Trophoblast cell (in vitro differentiated cells and primary cell): ENCODE results near the gene FHIT.

Source experiments
- DNase-seq, 2 donors: peaks; one replicate each; pipeline ENCODE4 v3.0.0-alpha.2; 2016
- H2AFZ ChIP-seq: 2 replicates; pipeline ENCODE4 v1.6.1; 2013; ENCODE audit warnings: low read length, moderate library complexity, mild to moderate bottlenecking; ENCODE audit not compliant: insufficient read depth, poor library complexity
- H2AK5ac ChIP-seq: 2 replicates; pipeline ENCODE4 v1.6.1; 2013; ENCODE audit warnings: mild to moderate bottlenecking, low read length
- H2BK120ac ChIP-seq: 2 replicates; pipeline ENCODE4 v1.6.1; 2013; ENCODE audit warnings: low read length, mild to moderate bottlenecking, moderate library complexity; ENCODE audit not compliant: insufficient read depth, poor library complexity
- H2BK12ac ChIP-seq: 2 replicates; pipeline ENCODE4 v1.6.1; 2013; ENCODE audit warnings: mild to moderate bottlenecking, low read length, moderate library complexity
- H2BK5ac ChIP-seq: 2 replicates; pipeline ENCODE4 v1.6.1; 2013; ENCODE audit warnings: low read length, low read depth, moderate library complexity, mild to moderate bottlenecking; ENCODE audit not compliant: poor library complexity
- H3K14ac ChIP-seq: 2 replicates; pipeline ENCODE4 v1.6.1; 2013; ENCODE audit warnings: mild to moderate bottlenecking, low read length
- H3K18ac ChIP-seq: 2 replicates; pipeline ENCODE4 v1.6.1; 2013; ENCODE audit warnings: mild to moderate bottlenecking, low read length
- H3K23ac ChIP-seq: 2 replicates; pipeline ENCODE4 v1.6.1; 2013; ENCODE audit warnings: low read length
- H3K27ac ChIP-seq: 2 replicates; pipeline ENCODE4 v1.5.1; 2013; ENCODE audit warnings: low read depth, mild to moderate bottlenecking, inconsistent platforms, low read length, moderate library complexity
- H3K27me3 ChIP-seq: 2 replicates; pipeline ENCODE4 v1.6.1; 2013; ENCODE audit warnings: inconsistent platforms, mild to moderate bottlenecking, low read length, moderate library complexity; ENCODE audit not compliant: insufficient read depth
- H3K36me3 ChIP-seq, 2 experiments: 1 replicate in 1 of 2; 2 replicates in 1 of 2; pipeline ENCODE4 v1.6.1; 2013; ENCODE audit warnings: low read length in 2 of 2, mild to moderate bottlenecking in 2 of 2, moderate library complexity in 1 of 2; ENCODE audit not compliant: insufficient read depth in 2 of 2, control insufficient read depth in 1 of 2
- H3K4ac ChIP-seq: 2 replicates; pipeline ENCODE4 v1.6.1; 2013; ENCODE audit warnings: low read depth, mild to moderate bottlenecking, low read length, moderate library complexity
- H3K4me1 ChIP-seq, 2 experiments: 1 replicate in 1 of 2; 2 replicates in 1 of 2; pipeline ENCODE4 v1.6.1; 2013; ENCODE audit warnings: low read length in 2 of 2, mild to moderate bottlenecking in 2 of 2, moderate library complexity in 1 of 2; ENCODE audit not compliant: insufficient read depth in 2 of 2, control insufficient read depth in 1 of 2
- H3K4me2 ChIP-seq: 2 replicates; pipeline ENCODE4 v1.6.1; 2013; ENCODE audit warnings: inconsistent platforms, mild to moderate bottlenecking, low read length, moderate library complexity
- H3K4me3 ChIP-seq: 2 replicates; pipeline ENCODE4 v1.5.1; 2013; ENCODE audit warnings: mild to moderate bottlenecking, low read depth, low read length, inconsistent platforms
- H3K79me1 ChIP-seq: one replicate; pipeline ENCODE4 v1.6.1; 2013; ENCODE audit warnings: low read length
- H3K79me2 ChIP-seq: 2 replicates; pipeline ENCODE4 v1.6.1; 2013; ENCODE audit warnings: low read length, mild to moderate bottlenecking; ENCODE audit not compliant: control insufficient read depth, insufficient read depth, poor library complexity
- H3K9ac ChIP-seq: 2 replicates; pipeline ENCODE4 v1.6.1; 2013; ENCODE audit warnings: mild to moderate bottlenecking, low read length
- H3K9me3 ChIP-seq: 2 replicates; pipeline ENCODE4 v1.6.1; 2013; ENCODE audit warnings: low read depth, mild to moderate bottlenecking, control low read depth, inconsistent platforms, low read length; ENCODE audit not compliant: insufficient read depth
- H4K12ac ChIP-seq: 2 replicates; pipeline ENCODE4 v1.6.1; 2013; ENCODE audit warnings: low read depth, mild to moderate bottlenecking, low read length, moderate library complexity
- H4K8ac ChIP-seq: 2 replicates; pipeline ENCODE4 v1.6.1; 2013; ENCODE audit warnings: low read depth, mild to moderate bottlenecking, low read length, moderate library complexity
- H4K91ac ChIP-seq: one replicate; pipeline ENCODE4 v1.6.1; 2013; ENCODE audit warnings: low read depth, mild to moderate bottlenecking, low read length, moderate library complexity
- WGBS: extraction: QIAGEN DNeasy Blood & Tissue Kit; methylation state at CpG from one replicate; pipeline ENCODE4 v1.1.7; 2013; ENCODE audit warnings: missing lambda C conversion rate; ENCODE audit not compliant: insufficient read length, insufficient coverage; ENCODE audit errors: extremely low coverage; 5-methylcytosine and 5-hydroxymethylcytosine counted together

Gene FHIT

GRCh38 chr3:61247191-61247590 is 4.1 kb downstream of the FHIT start:
- no peak overlapping the region for H2BK120ac ChIP-seq
- no peak overlapping the region for H3K4ac ChIP-seq
- H2BK12ac ChIP-seq: no peak overlapping the region
- no peaks in the 10 kb centered on the region for H3K36me3 ChIP-seq
- no peak overlapping the region for H4K12ac ChIP-seq
- H2BK5ac ChIP-seq: no peak overlapping the region
- no peak overlapping the region for H3K18ac ChIP-seq
- no peak overlapping the region for H2AK5ac ChIP-seq
- no peak overlapping the region for H3K14ac ChIP-seq
- no peak overlapping the region for H4K91ac ChIP-seq
- no peak overlapping the region for H3K4me3 ChIP-seq
- no CpG with 5 or more reads among the region's 4 CpGs for WGBS
- H3K27me3 ChIP-seq: no peaks in the 10 kb centered on the region
- no peak overlapping the region for H3K27ac ChIP-seq
- DNase-seq: no peak
- no peaks in the 10 kb centered on the region for H3K79me2 ChIP-seq
- H3K23ac ChIP-seq: no peak overlapping the region
- peaks cover 5 to 11% of the 10 kb centered on the region in 2 experiments for H3K4me1 ChIP-seq
- no peak overlapping the region for H3K9ac ChIP-seq
- no peak overlapping the region for H4K8ac ChIP-seq
- peaks cover 3% of the 10 kb centered on the region for H3K79me1 ChIP-seq
- H3K9me3 ChIP-seq: no peaks in the 10 kb centered on the region
- no peak overlapping the region for H3K4me2 ChIP-seq
- no peak overlapping the region for H2AFZ ChIP-seq

GRCh38 chr3:61239871-61240270 is 11.4 kb downstream of the FHIT start:
- no peak for DNase-seq
- Histone ChIP-seq H3K9me3 (no peaks in the 10 kb centered on the region), H3K27ac (no peak overlapping the region), H3K18ac (no peak overlapping the region), H3K4me1 (peaks cover 0 to 2% of the 10 kb centered on the region in 2 experiments), H2BK5ac (no peak overlapping the region), H3K4me2 (no peak overlapping the region), H3K23ac (no peak overlapping the region), H3K4me3 (no peak overlapping the region), H3K79me1 (no peaks in the 10 kb centered on the region), H4K12ac (no peak overlapping the region), H2AFZ (no peak overlapping the region), H3K4ac (no peak overlapping the region), H3K79me2 (no peaks in the 10 kb centered on the region), H4K8ac (no peak overlapping the region), H4K91ac (no peak overlapping the region), H2BK120ac (no peak overlapping the region), H2AK5ac (no peak overlapping the region), H2BK12ac (no peak overlapping the region), H3K14ac (no peak overlapping the region), H3K36me3 (no peaks in the 10 kb centered on the region), H3K27me3 (no peaks in the 10 kb centered on the region), H3K9ac (no peak overlapping the region)

DNA sequence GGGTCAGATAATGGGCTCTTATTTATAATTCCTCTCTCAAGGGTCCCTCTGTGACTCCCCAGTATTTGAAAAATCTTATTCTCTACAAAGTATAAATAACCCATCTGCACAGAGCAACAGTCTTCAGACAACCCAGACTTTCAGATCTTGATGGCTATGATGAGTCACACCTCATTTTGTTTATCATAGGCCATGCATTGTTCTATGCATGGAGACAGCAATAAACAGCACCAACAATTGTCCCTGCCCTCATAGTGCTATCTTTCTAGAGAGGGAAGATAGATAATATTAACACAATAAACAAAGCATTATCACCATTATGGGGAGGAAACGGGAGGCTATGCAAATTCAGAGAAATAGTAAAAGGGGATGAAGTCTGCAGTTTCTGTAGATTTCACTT is 13.4 kb downstream of the FHIT start:
- H3K79me1 ChIP-seq: no peaks in the 10 kb centered on the region
- H3K4me2 ChIP-seq: no peak overlapping the region
- no peak overlapping the region for H3K4ac ChIP-seq
- no peaks in the 10 kb centered on the region for H3K36me3 ChIP-seq
- H2AK5ac ChIP-seq: no peak overlapping the region
- H3K14ac ChIP-seq: no peak overlapping the region
- no peak overlapping the region for H3K27ac ChIP-seq
- no CpG with 5 or more reads among the region's 1 CpG for WGBS
- H3K27me3 ChIP-seq: no peaks in the 10 kb centered on the region
- H2BK5ac ChIP-seq: no peak overlapping the region
- no peak overlapping the region for H2BK12ac ChIP-seq
- no peak overlapping the region for H4K8ac ChIP-seq
- H3K4me1 ChIP-seq: no peaks in the 10 kb centered on the region
- no peak overlapping the region for H2AFZ ChIP-seq
- no peaks in the 10 kb centered on the region for H3K9me3 ChIP-seq
- H3K9ac ChIP-seq: no peak overlapping the region
- H4K91ac ChIP-seq: no peak overlapping the region
- H3K4me3 ChIP-seq: no peak overlapping the region
- H3K18ac ChIP-seq: no peak overlapping the region
- DNase-seq: no peak
- H3K23ac ChIP-seq: no peak overlapping the region
- no peak overlapping the region for H2BK120ac ChIP-seq
- H4K12ac ChIP-seq: no peak overlapping the region
- H3K79me2 ChIP-seq: no peaks in the 10 kb centered on the region

DNA sequence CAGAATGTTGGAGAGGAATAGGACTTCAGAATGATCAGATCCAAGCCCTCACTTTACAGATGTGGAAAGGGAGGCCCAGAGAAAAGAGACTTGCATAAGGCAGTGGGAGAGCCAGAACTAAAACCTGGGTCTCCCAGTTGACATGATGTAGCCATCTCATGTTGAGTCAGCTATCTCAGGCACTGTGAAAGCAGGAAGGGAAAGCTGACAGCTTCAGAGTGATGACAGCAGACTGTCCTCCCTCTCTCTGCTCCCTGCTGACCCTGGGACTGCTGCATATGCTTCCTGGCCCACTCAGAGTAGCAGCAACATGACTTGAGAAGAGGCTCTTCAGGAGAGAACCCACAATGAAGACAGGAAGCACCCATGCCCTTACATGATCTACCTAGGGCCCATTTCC is 14.7 kb downstream of the FHIT start:
- Histone ChIP-seq H2AFZ (no peak overlapping the region), H3K9me3 (no peaks in the 10 kb centered on the region), H4K8ac (no peak overlapping the region), H2BK12ac (no peak overlapping the region), H2BK5ac (no peak overlapping the region), H2AK5ac (no peak overlapping the region), H3K27ac (no peak overlapping the region), H4K12ac (no peak overlapping the region), H4K91ac (no peak overlapping the region), H3K4me1 (no peaks in the 10 kb centered on the region), H3K36me3 (no peaks in the 10 kb centered on the region), H3K4me3 (no peak overlapping the region), H3K4ac (no peak overlapping the region), H3K4me2 (no peak overlapping the region), H3K79me2 (no peaks in the 10 kb centered on the region), H3K27me3 (no peaks in the 10 kb centered on the region), H3K18ac (no peak overlapping the region), H2BK120ac (no peak overlapping the region), H3K23ac (no peak overlapping the region), H3K9ac (no peak overlapping the region), H3K79me1 (no peaks in the 10 kb centered on the region), H3K14ac (no peak overlapping the region)
- no peak for DNase-seq

GRCh38 chr3:61233746-61234145 is 17.5 kb downstream of the FHIT start:
- Histone ChIP-seq H3K23ac (no peak overlapping the region), H4K8ac (no peak overlapping the region), H2BK120ac (no peak overlapping the region), H3K4ac (no peak overlapping the region), H3K18ac (no peak overlapping the region), H4K91ac (no peak overlapping the region), H3K27me3 (no peaks in the 10 kb centered on the region), H3K14ac (no peak overlapping the region), H3K36me3 (no peaks in the 10 kb centered on the region), H3K27ac (no peak overlapping the region), H2BK12ac (no peak overlapping the region), H2AFZ (no peak overlapping the region), H3K4me3 (no peak overlapping the region), H3K9me3 (no peaks in the 10 kb centered on the region), H3K79me1 (no peaks in the 10 kb centered on the region), H3K4me2 (no peak overlapping the region), H3K4me1 (no peaks in the 10 kb centered on the region), H3K9ac (no peak overlapping the region), H4K12ac (no peak overlapping the region), H2AK5ac (no peak overlapping the region), H2BK5ac (no peak overlapping the region), H3K79me2 (no peaks in the 10 kb centered on the region)
- DNase-seq: no peak
